T47D (cell line): ENCODE data around the gene SNCA.

ENCODE experiments used
- DNase-seq, 2 experiments: peaks; one replicate each; pipeline versions ENCODE4 v3.0.0 to v3.0.0-alpha.2; 2011 to 2012; ENCODE audit warnings: low read depth in 1 of 2, low spot score in 1 of 2
- JUND ChIP-seq: IDR thresholded peaks from 2 replicates; pipeline ENCODE4 v1.6.1; 2012; ENCODE audit warnings: low read depth
- in situ Hi-C: cut with HindIII; loops from 2 replicates; pipeline ENCODE4 v1.10.0; 2016; ENCODE audit warnings: low sequenced_read_pairs, low pct_unique_long_range_greater_than_20kb

The SNCA gene

DNA sequence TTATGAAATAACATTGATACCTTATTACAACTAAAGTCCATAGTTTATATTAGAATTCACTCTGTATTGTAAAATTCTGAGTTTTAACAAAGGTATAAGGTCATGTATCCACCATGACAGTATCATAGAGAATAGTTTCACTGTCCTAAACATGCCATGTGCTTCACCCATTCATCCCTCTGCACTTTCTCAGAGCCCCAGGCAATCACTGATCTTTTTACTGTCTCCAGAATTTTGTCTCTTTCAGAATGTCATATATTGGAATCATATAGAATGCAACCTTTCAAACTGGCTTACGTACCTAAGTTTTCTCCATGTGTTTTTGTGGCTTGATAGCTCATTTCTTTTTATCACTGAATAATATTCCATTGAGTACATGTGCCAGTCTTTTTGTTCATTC lies 33.9 kb downstream of the SNCA start:
- no peak for DNase-seq
- TF ChIP-seq JUND, result no peak
- in situ Hi-C loops, result no loop called here

DNA sequence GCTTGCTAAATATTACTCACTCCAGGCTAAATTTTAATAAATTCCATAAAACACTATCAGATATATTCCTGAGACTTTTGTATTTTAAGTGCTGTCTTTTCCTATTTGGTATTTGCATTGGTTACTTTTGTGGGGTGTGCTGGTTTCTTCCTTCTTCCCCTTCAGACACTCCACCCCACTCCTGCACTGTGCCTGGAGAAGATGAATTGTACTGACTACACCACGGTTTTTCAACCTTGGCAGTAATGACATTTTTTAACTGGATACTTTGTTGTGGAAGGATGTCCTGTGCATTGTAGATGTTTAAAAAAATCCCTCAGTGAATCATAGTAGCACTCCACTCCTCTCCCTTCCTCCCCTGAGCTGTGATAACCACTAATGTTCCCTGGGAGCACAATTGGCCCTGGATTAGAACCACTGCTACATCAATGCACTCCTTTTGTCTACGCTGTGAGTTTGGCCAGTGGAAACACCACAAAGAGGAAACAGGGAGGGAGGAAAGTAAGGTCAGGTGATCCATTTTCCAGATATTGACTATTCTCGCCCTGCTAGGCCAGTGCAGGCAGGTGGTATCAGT lies 36.3 kb downstream of the SNCA start:
- DNase-seq, result peak in 1 of 2 experiments; percentile 13

DNA sequence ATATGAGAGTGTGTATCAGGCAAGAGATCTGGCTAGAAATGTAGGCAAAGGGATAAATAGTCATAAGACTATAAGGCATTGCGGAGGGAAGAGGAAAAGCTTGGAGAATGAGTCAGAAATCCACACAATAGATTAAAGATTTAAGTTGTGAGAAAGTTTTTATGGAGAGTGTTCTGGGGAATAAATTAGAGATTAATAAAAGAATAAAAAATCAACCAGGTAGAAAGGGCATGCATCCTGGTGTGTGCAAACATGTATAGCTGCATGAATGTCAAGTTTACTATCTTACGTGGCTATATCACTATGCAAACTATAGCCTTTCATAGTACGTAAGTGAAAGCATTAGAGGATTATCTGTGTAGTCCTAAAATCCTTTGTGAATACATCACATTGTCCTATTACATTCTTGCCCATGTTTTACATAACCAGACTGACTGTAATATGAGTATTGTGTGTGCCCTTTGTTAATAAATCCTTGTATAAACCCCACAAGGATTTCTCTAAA lies 36.9 kb downstream of the SNCA start:
- in situ Hi-C loops, result no loop called here

More for the DNA sequence above, 36.3 kb downstream of the SNCA start:
- no peak for TF ChIP-seq JUND
- in situ Hi-C loops, result no loop called here

DNA sequence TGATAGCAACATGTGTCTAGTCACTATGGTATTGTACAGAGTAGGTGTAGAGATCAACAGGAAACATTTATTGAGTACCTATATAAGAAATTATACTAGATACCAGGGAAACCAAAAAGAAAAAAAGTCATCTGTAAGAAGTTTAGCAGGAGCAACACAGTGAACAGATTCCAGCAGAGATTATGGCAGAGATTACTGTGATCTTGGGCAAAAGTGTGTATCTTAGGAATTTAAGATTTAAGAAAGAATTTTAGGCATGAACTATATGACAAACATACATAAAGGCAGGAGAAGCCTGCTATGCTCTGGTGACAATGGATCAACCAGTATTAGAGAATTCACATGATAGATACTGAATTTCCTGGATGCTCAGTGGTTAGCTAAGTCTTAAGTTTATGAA lies 37.9 kb downstream of the SNCA start:
- in situ Hi-C loops, result no loop called here
- no peak for DNase-seq
- no peak for TF ChIP-seq JUND

More for the DNA sequence above, 36.9 kb downstream of the SNCA start:
- peak in 1 of 2 experiments; percentile 54 for DNase-seq
- TF ChIP-seq JUND, result no peak

DNA sequence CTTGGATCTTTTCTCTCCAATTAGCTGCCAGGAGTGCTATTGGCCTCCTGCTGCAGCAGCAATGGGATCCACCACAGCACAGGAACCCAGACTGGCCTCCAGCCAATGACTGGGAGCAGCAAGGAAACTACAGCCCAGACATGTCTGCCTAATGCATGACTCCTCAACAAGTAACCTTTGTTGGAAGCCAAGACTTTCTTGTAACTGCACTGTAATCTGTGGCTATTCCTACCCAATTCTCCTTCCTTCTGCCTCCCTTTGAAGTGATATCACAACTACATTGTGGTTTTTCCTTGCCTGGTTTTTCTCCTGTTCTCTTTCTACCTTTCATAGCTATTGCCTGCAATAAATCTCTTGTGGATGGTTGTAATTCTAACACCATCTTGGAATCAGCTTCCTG lies 39.8 kb downstream of the SNCA start:
- no peak for DNase-seq
- in situ Hi-C loops, result no loop called here
- no peak for TF ChIP-seq JUND

DNA sequence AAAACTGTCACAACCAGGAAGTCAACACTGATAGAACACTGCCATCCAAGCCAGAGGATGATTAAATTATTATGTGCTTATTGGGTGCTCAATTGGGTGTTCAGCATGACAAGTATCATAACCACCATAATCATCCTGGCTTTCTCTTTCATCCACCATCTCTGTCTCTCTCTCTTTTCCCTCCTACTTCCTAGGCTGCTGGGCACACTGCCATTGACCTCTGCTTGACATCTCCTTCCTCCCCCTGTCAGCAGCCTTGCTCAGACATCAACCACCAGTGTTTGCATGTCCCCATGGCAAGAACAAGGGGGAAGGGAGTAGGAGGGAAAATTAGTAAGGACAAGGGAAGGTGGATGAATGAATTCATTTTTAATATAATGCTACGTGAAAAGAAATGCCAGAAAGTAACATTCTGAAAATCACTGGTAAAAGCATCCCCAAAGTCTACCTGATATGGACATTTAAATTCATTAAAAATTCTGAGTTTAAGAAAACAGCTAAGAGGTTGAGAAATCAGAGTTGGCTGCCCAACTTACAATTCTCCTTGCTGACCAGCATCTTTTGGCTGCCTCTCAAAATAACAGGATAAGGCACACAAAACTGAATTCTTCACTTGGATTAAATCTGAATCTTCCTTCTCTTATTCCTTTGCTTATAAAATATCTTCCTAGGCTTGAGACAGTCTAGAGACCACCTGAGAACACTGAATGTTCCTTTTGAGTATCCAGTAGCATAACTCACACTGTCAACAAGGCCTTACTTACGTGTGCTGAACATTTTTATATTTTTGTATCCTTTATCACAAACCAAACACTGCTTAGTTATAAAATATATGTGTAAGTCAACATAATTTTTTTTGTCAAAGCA lies 48.5 kb downstream of the SNCA start:
- TF ChIP-seq JUND, result no peak
- in situ Hi-C loops, result no loop called here
- no peak for DNase-seq

DNA sequence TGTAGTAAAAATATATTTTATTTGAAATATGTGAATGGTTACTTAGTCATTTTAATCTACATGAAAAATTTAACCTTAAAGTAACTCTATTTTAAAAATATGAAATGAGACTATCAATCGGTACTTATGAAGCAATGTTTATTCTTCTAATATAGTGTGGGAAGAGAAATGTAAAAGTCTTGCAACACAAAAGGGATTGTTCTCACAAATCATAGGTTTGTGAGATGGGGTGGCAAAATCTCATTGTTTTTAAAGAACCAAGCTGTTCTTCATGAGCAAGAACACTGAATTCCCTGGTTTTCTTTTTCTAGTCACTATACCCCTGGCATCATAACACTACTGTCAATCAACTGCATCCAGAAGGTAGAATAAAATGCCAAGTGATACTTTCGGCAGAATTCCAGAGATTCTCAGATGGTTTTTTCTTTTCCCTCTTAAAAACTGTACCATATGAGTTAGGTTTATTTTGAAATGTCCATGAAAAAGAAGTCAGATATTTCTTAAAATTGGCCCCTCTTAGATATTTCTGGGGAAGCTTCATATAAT lies 52.2 kb downstream of the SNCA start:
- in situ Hi-C loops, result no loop called here

DNA sequence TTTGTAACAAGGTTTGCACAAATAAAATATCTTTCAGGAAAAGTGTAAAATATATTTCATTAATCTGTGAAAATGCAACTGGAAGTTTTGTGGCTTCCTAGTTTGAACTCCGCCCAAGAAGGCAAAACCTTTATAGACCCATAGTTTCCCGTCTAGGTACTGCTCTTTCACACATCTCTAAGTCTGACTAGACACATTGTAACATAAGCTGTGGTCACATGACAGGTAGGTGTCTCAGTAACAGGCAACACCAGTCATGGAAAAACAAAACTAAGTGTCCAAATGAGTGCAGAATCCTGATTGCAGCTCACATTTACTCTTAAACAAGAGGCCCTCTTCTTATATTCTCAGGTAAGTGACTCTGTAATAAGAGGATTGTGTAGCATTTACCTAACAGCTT lies 55.6 kb downstream of the SNCA start:
- no peak for TF ChIP-seq JUND
- in situ Hi-C loops, result no loop called here
- DNase-seq, result peak in 1 of 2 experiments; percentile 4

More for the DNA sequence above, 52.2 kb downstream of the SNCA start:
- DNase-seq, result no peak
- TF ChIP-seq JUND, result no peak

DNA sequence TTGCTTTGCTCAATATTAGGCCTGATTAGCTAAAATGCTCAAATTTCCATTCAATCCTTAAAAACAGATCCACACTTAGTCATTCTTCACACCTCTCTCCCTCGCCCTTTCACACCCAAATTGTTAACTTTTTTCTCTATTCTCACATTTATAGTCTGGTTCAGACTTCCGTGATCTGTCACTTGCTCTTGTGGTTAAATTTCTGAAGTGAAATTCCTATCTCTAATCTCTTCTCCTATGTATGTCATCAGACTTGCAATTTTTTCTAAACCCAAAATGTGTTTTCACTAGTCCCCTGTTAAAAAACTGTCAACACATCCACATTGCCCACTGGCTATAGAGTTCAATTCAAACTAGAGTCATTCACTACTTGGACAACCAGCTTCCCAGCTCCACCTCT lies 63.2 kb downstream of the SNCA start:
- no peak for TF ChIP-seq JUND
- DNase-seq, result no peak
- in situ Hi-C loops, result no loop called here

DNA sequence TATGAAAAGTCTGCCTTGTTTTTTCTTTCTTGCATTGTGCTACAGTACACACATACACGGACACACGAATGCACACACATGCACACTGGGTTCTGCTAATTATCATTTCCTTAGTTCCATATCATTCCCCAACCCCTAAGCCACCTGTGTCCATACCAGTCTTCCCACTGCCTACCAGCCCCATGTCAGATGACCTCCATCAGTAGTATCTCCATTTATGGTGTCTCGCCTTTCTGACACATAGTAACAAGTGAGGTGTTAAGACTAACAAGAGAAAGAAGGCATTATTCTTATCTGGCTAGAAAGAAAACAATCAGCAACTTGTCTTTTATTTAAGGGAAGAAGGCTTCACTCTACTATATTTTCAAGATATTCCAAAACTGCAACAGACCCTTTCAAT lies 67.1 kb downstream of the SNCA start:
- no peak for DNase-seq
- in situ Hi-C loops, result no loop called here
- no peak for TF ChIP-seq JUND

DNA sequence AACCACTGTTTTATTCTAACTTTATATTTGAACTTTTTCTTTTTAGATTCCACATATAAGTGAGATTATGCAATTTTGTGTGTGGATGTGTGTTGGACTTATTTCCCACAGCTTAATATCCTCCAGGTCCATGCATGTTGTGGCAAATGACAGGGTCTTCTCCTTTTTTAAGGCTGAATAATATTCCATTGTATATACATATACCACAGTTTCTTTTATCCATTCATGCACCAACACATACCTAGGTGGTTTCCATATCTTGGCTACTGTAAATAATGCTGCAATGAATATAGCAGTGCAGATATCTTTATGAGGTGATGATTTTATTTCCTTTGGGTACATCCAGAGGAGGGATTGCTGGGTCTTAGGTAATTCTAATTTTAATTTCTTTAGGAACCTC lies 69.0 kb downstream of the SNCA start:
- in situ Hi-C loops, result no loop called here
- no peak for TF ChIP-seq JUND
- DNase-seq, result no peak

DNA sequence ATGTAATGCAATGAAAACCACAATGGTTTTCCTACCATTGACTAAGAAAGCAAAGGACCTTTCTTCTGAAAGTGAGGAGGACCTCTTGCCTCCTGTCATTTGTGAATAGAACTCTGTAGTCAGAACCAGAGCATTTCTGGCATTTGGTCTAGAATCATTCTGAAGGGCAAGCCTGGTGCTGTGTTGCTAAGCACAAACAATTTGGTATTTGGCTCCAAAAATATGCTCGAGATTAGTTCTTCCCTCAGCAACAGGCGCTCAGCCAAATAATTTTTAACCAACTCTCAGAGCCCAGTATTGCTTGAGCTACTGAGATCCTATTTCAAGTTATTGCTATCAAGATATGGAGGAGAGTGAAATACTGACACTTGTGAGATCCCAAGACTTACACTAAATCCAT lies 71.0 kb downstream of the SNCA start:
- DNase-seq, result peak in 1 of 2 experiments; percentile 15
- in situ Hi-C loops, result no loop called here
- no peak for TF ChIP-seq JUND

DNA sequence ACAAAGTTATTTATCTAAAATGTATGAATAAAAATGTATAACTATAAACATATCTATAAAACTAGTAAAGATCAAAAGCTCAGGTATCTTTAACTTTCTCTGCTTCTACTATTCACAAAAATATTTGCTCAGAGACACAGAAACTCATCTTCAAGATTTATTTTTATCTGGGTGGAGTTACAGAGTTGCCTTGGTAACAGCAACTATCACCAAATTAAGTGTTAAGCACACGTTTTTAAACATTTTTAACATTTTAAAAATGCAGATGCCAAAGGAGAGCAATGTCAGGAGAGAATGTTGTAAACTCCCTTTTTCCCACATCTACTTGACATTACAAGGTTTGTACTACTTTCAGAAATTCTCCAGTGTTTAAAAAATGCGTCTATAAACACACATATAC lies 71.4 kb downstream of the SNCA start:
- in situ Hi-C loops, result no loop called here
- DNase-seq, result no peak
- no peak for TF ChIP-seq JUND
